Measurements from ENCODE around the gene FBXL17.

Gene FBXL17

DNA sequence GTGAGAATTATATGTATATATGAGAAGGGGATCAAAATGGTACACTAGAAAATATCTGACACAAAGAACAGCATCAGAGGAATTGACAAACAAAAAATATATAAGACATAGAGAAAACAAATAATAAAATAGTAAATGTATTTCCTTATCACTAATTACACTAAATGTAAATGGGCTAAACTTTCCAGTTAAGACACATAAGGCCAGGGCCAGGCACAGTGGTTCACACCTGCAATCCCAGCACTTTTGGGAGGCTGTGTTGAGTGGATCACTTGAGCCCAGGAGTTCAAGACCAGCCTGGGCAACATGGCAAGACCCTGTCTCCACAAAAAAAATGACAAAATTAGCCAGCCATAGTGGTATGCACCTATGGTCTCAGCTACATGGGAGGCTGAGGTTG, 8.5 kb downstream of the FBXL17 start:
- no peak for DNase-seq (ENCODE audit: low read depth in 2 of 2)

- DNase-seq (ENCODE audit: low read depth in 2 of 2) = no peak
These were observed 9.5 kb downstream of the FBXL17 start for GRCh38 chr5:108372369-108372768.

GRCh38 chr5:108371263-108371662, 10.6 kb downstream of the FBXL17 start:
- DNase-seq (ENCODE audit: low read depth in 2 of 2) = no peak

- no peak for DNase-seq (ENCODE audit: low read depth in 2 of 2)
These were observed 12.7 kb downstream of the FBXL17 start for GRCh38 chr5:108369167-108369566.

GRCh38 chr5:108367679-108368334, 14.1 kb downstream of the FBXL17 start:
- no peak for DNase-seq (ENCODE audit: low read depth in 2 of 2)

DNA sequence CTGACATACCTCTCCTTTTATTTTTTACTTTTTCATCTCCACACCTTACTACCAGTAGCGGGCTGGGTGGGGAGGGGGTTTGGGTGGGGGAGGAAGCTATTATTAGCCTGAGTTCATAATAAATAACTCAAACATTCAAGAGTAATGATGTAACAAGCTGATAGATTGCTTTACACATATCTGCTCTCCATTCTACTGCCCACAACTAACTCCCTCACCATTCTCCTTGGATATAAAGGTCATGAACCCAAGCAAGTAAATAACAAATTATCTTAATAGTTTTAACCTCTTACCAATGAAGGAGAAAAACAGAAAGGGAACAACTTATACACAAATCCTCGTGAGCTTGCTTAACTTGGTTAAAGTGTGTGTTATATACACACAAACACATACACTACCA, 15.4 kb downstream of the FBXL17 start:
- no peak for DNase-seq (ENCODE audit: low read depth in 2 of 2)

DNA sequence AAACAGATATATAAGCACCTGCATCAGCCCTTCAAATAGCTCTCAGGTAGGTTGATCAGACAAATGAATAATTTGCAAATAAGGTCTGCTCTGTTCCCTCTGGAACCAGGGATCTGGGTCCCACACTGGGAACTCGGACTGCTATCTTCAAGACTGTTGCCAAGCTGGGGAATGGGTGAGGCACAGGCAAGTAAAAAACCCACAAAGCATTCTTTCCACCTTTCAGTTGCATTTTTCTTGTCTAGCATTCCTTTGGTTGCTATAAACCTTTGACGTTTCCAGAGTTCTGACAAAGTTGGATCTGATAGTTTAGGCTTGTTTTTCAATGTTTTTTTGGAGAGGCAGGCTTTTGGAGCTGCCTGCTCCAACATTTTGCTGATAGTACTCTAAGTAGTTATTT, 20.1 kb downstream of the FBXL17 start:
- DNase-seq (ENCODE audit: low read depth in 2 of 2) = no peak

DNA sequence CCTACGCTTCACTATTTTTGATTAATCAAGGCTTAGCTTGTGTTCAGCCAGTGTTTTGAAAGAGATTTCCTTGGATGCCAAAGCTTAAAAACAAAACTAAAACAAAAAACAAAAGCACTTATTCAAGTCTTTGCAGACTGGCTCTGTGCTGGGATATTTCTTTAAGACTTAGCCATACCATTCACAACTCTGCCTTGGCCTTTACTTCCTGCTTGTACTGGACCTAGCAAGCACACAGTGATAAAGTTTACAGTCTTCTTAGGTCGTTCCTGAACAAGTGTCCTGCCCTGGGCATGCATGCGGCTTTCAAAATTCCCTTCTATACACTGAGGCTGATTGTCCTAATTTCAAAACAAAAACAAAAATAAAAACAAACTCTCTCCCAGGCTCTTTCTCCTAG, 20.7 kb downstream of the FBXL17 start:
- DNase-seq (ENCODE audit: low read depth in 2 of 2) = no peak

- no peak for DNase-seq (ENCODE audit: low read depth in 2 of 2)
These were observed 21.6 kb downstream of the FBXL17 start for GRCh38 chr5:108360280-108360679.

- DNase-seq (ENCODE audit: low read depth in 2 of 2) = no peak
These were observed 25.6 kb downstream of the FBXL17 start for GRCh38 chr5:108356286-108356685.

DNA sequence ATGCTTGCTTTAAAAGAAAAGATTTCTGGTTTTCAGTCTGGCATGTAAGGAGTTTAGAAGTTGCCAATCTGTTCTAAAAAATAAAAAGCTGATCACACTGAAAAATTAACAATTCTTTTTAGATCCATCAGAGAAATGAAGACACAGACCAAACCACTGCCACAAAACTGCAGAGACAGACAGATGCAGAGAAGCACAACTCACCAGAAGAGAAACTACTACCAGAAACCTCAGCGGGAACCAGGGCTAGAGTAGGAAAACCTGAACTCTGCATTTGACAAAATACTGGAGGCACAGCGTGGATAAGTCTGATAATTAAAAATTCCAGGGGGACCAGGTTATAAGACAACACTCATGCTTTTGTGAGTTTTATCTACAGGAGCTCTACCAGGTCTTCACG, 28.8 kb downstream of the FBXL17 start:
- no peak for DNase-seq (ENCODE audit: low read depth in 2 of 2)

GRCh38 chr5:108345541-108346171, 36.2 kb downstream of the FBXL17 start:
- DNase-seq (ENCODE audit: low read depth in 2 of 2) = peak; percentile 19 to 23

GRCh38 chr5:108344103-108344822, 37.6 kb downstream of the FBXL17 start:
- no peak for DNase-seq (ENCODE audit: low read depth in 2 of 2)

- no peak for DNase-seq (ENCODE audit: low read depth in 2 of 2)
These were observed 40.0 kb downstream of the FBXL17 start for GRCh38 chr5:108341866-108342265.

GRCh38 chr5:108340131-108340530, 41.8 kb downstream of the FBXL17 start:
- DNase-seq (ENCODE audit: low read depth in 2 of 2) = no peak

DNA sequence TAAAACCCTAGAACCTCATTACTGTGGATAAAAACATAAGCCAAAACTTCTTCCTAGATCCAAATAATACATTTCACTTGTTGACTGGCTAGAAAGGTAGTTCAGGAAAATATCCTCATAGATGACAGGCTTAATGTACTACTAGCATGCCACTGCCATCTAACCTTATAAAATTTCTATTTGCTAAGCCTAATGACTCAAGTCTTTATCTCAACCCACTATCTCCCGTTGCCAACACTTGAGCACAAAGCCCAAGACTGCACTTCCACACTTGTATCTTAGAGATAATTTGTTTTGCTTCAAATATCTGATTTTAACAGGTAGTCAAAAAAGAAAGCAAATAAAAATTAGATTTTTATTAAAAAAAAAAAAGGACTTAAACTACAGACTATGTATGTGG, 42.7 kb downstream of the FBXL17 start:
- no peak for DNase-seq (ENCODE audit: low read depth in 2 of 2)

GRCh38 chr5:108334225-108334624, 47.7 kb downstream of the FBXL17 start:
- DNase-seq (ENCODE audit: low read depth in 2 of 2) = no peak

- DNase-seq (ENCODE audit: low read depth in 2 of 2) = no peak
These were observed 54.9 kb downstream of the FBXL17 start for GRCh38 chr5:108326982-108327381.

DNA sequence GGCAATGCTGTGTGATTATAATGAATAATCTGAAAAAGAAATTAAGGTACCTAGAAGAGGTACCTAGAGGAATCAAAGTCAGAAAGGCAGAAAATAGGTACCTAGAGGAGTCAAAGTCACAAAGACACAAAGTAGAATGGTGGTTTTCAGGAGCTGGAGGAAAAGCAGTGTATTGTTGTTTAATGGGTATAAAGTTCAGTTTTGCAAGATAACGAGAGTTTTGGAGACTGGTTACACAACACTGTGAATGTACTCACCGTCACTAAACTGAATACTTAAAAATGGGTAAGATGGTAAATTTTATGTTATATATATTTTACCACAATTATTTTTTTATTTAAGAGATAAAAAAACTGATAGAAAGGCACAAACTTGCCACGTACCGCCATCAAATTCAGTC, 57.0 kb downstream of the FBXL17 start:
- DNase-seq (ENCODE audit: low read depth in 2 of 2) = no peak

GRCh38 chr5:108321341-108321740, 60.6 kb downstream of the FBXL17 start:
- DNase-seq (ENCODE audit: low read depth in 2 of 2) = no peak

DNA sequence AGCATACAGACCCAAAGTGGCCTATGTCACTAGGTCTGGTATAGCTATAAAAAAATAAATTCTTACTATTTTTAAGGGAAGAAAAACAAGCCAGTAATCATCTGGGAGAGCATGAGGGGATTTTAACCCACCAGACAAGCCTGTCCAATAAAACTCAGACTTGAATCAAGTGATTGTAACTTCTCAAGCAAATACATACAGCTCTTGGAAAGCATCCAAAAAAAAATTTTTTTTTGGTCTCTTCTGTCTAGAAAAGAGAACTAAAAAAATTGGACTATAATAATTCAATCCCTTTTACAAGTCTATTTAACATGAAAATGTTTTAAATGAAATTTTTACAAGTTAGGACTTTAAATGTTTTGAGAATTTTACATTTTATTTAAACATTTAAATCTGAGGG, 61.7 kb downstream of the FBXL17 start:
- no peak for DNase-seq (ENCODE audit: low read depth in 2 of 2)

GRCh38 chr5:108315829-108316228, 66.1 kb downstream of the FBXL17 start:
- no peak for DNase-seq (ENCODE audit: low read depth in 2 of 2)

GRCh38 chr5:108312258-108312657, 69.6 kb downstream of the FBXL17 start:
- no peak for DNase-seq (ENCODE audit: low read depth in 2 of 2)

Data from fibroblast of skin of left biceps (primary cell).